ENCODE results near the gene SNUPN. TPM values are rescaled to one million over a fixed set of nuclear protein-coding genes. Genes with fewer than 3 reads are reported as not detected.

SNUPN gene
- total and polyA plus RNA-seq, 10 of the 15 experiments (the other 5 are each of a cell fraction or from before 2014, with no cell fraction given) = 19.0 to 50.3 (median 32.5) TPM

GRCh38 chr15:75656331-75656730 is 30.8 kb upstream of the SNUPN start:
- no peaks in the 10 kb centered on the region for H3K79me2 ChIP-seq (ENCODE audit: control insufficient read depth, insufficient read depth, low read length)
- DNase-seq (ENCODE audit: low read depth, low spot score) (no peak), ATAC-seq (no peak), FAIRE-seq (no peak)
- H3K9ac ChIP-seq (ENCODE audit: control insufficient read depth, insufficient read depth, low read length) = no peak overlapping the region
- ChIA-PET CTCF (no interaction called here), RAD21 (ENCODE audit: unreplicated experiment) (no interaction called here), POLR2A (no interaction called here), SMC1A (ENCODE audit: uncharacterized antibody, unreplicated experiment) (no interaction called here)
- no peaks in the 10 kb centered on the region for H3K27me3 ChIP-seq (replicated peaks in 1 of 2; ENCODE audit: control insufficient read depth in 2 of 2, insufficient read depth in 2 of 2, low read length in 1 of 2)
- H3K4me3 ChIP-seq = no peak overlapping the region
- no peaks in the 10 kb centered on the region; the same call in 1 of the 2 replicates for H3K4me1 ChIP-seq (ENCODE audit: control insufficient read depth, insufficient read depth, low read length)
- in situ Hi-C loops (cut with MboI) (loop anchor here (25.0 kb wide), 1 partner anchor 644 kb away; the partner anchor contains the start of gene PPCDC), intact Hi-C loops (cut with micrococcal nuclease; ENCODE audit: unreplicated experiment) (no loop called here)
- no peaks in the 10 kb centered on the region for H4K20me1 ChIP-seq (ENCODE audit: control insufficient read depth, insufficient read depth)
- no TSS peak for BruUV-seq (replicated peaks)
- H3K4me2 ChIP-seq (ENCODE audit: control insufficient read depth, insufficient read depth) = no peak overlapping the region
- no peak for TF ChIP-seq ATF7 (IDR thresholded peaks at IDR 0.05; ENCODE audit: low read depth)
- no peak for TF ChIP-seq CBX3 (IDR thresholded peaks at IDR 0.05; ENCODE audit: borderline replicate concordance, low read depth)
- no peak for TF ChIP-seq PAX8 (IDR thresholded peaks at IDR 0.05)
- no peak for TF ChIP-seq ELK1 (IDR thresholded peaks at IDR 0.05; ENCODE audit: low read depth, low read length)
- H2AFZ ChIP-seq (ENCODE audit: control insufficient read depth, low read depth, low read length) = no peak overlapping the region
- H3K9me3 ChIP-seq (replicated peaks; ENCODE audit: control insufficient read depth, insufficient read depth, low read length) = no peaks in the 10 kb centered on the region
- no peak overlapping the region for H3K27ac ChIP-seq (ENCODE audit: control insufficient read depth, insufficient read depth)
- WGBS (ENCODE audit: insufficient coverage, insufficient replicate concordance, low lambda C conversion rate, missing lambda C conversion rate) = 52% methylated on average over 5 of the region's 5 CpGs
- no peaks in the 10 kb centered on the region for H3K36me3 ChIP-seq (ENCODE audit: control insufficient read depth in 2 of 2, insufficient read depth in 2 of 2, low read length in 1 of 2)

GRCh38 chr15:75655931-75656330 is 30.4 kb upstream of the SNUPN start:
- Histone ChIP-seq H3K4me2 (ENCODE audit: control insufficient read depth, insufficient read depth) (no peak overlapping the region), H3K4me1 (ENCODE audit: control insufficient read depth, insufficient read depth, low read length) (no peaks in the 10 kb centered on the region; the same call in 1 of the 2 replicates), H3K79me2 (ENCODE audit: control insufficient read depth, insufficient read depth, low read length) (no peaks in the 10 kb centered on the region), H3K9ac (ENCODE audit: control insufficient read depth, insufficient read depth, low read length) (no peak overlapping the region), H3K9me3 (replicated peaks; ENCODE audit: control insufficient read depth, insufficient read depth, low read length) (no peaks in the 10 kb centered on the region), H3K27me3 (replicated peaks in 1 of 2; ENCODE audit: control insufficient read depth in 2 of 2, insufficient read depth in 2 of 2, low read length in 1 of 2) (no peaks in the 10 kb centered on the region), H3K27ac (ENCODE audit: control insufficient read depth, insufficient read depth) (no peak overlapping the region), H2AFZ (ENCODE audit: control insufficient read depth, low read depth, low read length) (no peak overlapping the region), H4K20me1 (ENCODE audit: control insufficient read depth, insufficient read depth) (no peaks in the 10 kb centered on the region), H3K4me3 (no peak overlapping the region), H3K36me3 (ENCODE audit: control insufficient read depth in 2 of 2, insufficient read depth in 2 of 2, low read length in 1 of 2) (no peaks in the 10 kb centered on the region)
- intact Hi-C loops (cut with micrococcal nuclease; ENCODE audit: unreplicated experiment) (no loop called here), in situ Hi-C loops (cut with MboI) (loop anchor here (25.0 kb wide), 1 partner anchor 644 kb away; the partner anchor contains the start of gene PPCDC)
- BruUV-seq (replicated peaks) = no TSS peak
- CTCF ChIA-PET = interaction anchor here (0.6 kb wide), 1 partner anchor 156 kb away, joined by 3 read pairs; no protein-coding TSS in a partner anchor
- no peak for ATAC-seq
- POLR2A ChIA-PET = no interaction called here
- FAIRE-seq = no peak
- RAD21 ChIA-PET (ENCODE audit: unreplicated experiment) = no interaction called here
- DNase-seq (ENCODE audit: low read depth, low spot score) = no peak
- TF ChIP-seq KDM1A (IDR thresholded peaks at IDR 0.05; ENCODE audit: borderline replicate concordance) (no peak), GATAD2B (conservative IDR thresholded peaks at IDR 0.05; ENCODE audit: low read depth) (no peak), SRF (IDR thresholded peaks at IDR 0.05; ENCODE audit: low read depth in 2 of 2, low read length in 2 of 2) (no peak), NRF1 (conservative IDR thresholded peaks at IDR 0.05; ENCODE audit: low read depth, low read length) (no peak), HDAC2 (IDR thresholded peaks at IDR 0.05) (no peak), LARP7 (IDR thresholded peaks at IDR 0.05) (no peak), RUNX3 (IDR thresholded peaks at IDR 0.05; ENCODE audit: low read length) (no peak), NR2C1 (IDR thresholded peaks at IDR 0.05) (no peak), BMI1 (IDR thresholded peaks at IDR 0.05; ENCODE audit: borderline replicate concordance) (no peak)
- TF ChIP-seq, protein P1, sequence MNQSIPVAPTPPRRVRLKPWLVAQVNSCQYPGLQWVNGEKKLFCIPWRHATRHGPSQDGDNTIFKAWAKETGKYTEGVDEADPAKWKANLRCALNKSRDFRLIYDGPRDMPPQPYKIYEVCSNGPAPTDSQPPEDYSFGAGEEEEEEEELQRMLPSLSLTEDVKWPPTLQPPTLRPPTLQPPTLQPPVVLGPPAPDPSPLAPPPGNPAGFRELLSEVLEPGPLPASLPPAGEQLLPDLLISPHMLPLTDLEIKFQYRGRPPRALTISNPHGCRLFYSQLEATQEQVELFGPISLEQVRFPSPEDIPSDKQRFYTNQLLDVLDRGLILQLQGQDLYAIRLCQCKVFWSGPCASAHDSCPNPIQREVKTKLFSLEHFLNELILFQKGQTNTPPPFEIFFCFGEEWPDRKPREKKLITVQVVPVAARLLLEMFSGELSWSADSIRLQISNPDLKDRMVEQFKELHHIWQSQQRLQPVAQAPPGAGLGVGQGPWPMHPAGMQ (IDR thresholded peaks at IDR 0.05; ENCODE audit: borderline replicate concordance) = no peak
- TF ChIP-seq, protein P2, sequence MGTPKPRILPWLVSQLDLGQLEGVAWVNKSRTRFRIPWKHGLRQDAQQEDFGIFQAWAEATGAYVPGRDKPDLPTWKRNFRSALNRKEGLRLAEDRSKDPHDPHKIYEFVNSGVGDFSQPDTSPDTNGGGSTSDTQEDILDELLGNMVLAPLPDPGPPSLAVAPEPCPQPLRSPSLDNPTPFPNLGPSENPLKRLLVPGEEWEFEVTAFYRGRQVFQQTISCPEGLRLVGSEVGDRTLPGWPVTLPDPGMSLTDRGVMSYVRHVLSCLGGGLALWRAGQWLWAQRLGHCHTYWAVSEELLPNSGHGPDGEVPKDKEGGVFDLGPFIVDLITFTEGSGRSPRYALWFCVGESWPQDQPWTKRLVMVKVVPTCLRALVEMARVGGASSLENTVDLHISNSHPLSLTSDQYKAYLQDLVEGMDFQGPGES (IDR thresholded peaks at IDR 0.05) = no peak
- SMC1A ChIA-PET (ENCODE audit: uncharacterized antibody, unreplicated experiment) = no interaction called here
- WGBS (ENCODE audit: insufficient coverage, insufficient replicate concordance, low lambda C conversion rate, missing lambda C conversion rate) = 8% methylated on average over 4 of the region's 4 CpGs
